Osteoblast (primary cell): ENCODE measurements around the gene ADGRE2. TPM values are rescaled to one million over a fixed set of nuclear protein-coding genes. Genes with fewer than 3 reads are reported as not detected.

ENCODE experiments used
- DNase-seq: peaks from one replicate; pipeline ENCODE4 v3.0.0; 2011; ENCODE audit warnings: low spot score, mixed read lengths; ENCODE audit not compliant: insufficient read length; ENCODE audit errors: missing footprints
- H2AFZ ChIP-seq: 2 replicates; pipeline ENCODE4 v1.6.0; 2011; ENCODE audit warnings: mild to moderate bottlenecking, low read length
- H3K27ac ChIP-seq: 2 replicates; pipeline ENCODE4 v1.5.1; 2011; ENCODE audit warnings: mild to moderate bottlenecking, low read depth, low read length, moderate library complexity
- H3K27me3 ChIP-seq: 2 replicates; pipeline ENCODE4 v1.6.0; 2012; ENCODE audit warnings: mild to moderate bottlenecking, control low read depth, inconsistent platforms, low read length, moderate library complexity; ENCODE audit not compliant: insufficient read depth
- H3K36me3 ChIP-seq: 2 replicates; pipeline ENCODE4 v1.5.1; 2011; ENCODE audit warnings: mild to moderate bottlenecking, low read length, control low read depth, moderate library complexity; ENCODE audit not compliant: insufficient read depth
- H3K4me1 ChIP-seq: 2 replicates; pipeline ENCODE4 v1.5.1; 2011; ENCODE audit warnings: mild to moderate bottlenecking, low read length, control low read depth, moderate library complexity; ENCODE audit not compliant: insufficient read depth
- H3K4me2 ChIP-seq: 2 replicates; pipeline ENCODE4 v1.6.0; 2011; ENCODE audit warnings: mild to moderate bottlenecking, low read length; ENCODE audit not compliant: insufficient read depth
- H3K4me3 ChIP-seq: fragments of 200-600 bp; sonication (generic); 3 replicates; pipeline ENCODE4 v1.5.1; 2012; ENCODE audit warnings: mild to moderate bottlenecking, low read length, inconsistent platforms; ENCODE audit not compliant: insufficient read depth
- H3K79me2 ChIP-seq: 2 replicates; pipeline ENCODE4 v1.6.0; 2012; ENCODE audit warnings: mild to moderate bottlenecking, low read length, control low read depth, inconsistent platforms; ENCODE audit not compliant: insufficient read depth
- H3K9me3 ChIP-seq: 2 replicates; pipeline ENCODE4 v1.5.1; 2011; ENCODE audit warnings: low read depth, low read length, control low read depth
- H4K20me1 ChIP-seq: 2 replicates; pipeline ENCODE4 v1.6.0; 2012; ENCODE audit warnings: mild to moderate bottlenecking, low read length, control low read depth; ENCODE audit not compliant: insufficient read depth
- CTCF ChIP-seq: IDR thresholded peaks from 2 replicates; pipeline ENCODE4 v1.5.1; 2011; ENCODE audit warnings: mild to moderate bottlenecking, low read depth, low read length, moderate library complexity; ENCODE audit errors: extremely low read depth
- total RNA-seq: library from RNA; depleted of rRNA; stranded (reverse); fragments of >200 nt; gene quantifications from 2 replicates; pipeline ENCODE4 v1.2.3, GENCODE V29; 2012

Gene ADGRE2
- total RNA-seq, 1 donor: 0.72 TPM

DNA sequence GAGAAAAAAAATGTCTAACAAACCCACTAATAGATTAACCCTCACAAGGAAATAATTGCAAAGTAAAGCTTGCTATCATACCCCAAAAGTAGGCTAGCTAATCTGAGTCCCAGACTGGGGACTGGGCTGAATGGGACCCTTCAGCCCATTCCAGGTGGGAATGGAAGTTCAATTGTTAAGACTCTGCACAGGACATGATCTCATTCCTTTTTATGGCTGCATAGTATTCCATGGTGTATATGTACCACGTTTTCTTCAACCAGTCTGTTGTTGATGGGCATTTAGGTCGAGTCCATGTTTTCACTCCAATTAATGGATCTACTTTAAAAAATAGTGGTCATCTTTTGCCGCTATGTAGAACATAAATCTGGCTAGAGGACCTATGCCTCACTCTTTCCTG lies 38.7 kb upstream of the ADGRE2 start:
- Histone ChIP-seq H3K9me3 (no peaks in the 10 kb centered on the region), H2AFZ (no peak overlapping the region), H3K4me3 (no peak overlapping the region), H4K20me1 (no peaks in the 10 kb centered on the region), H3K79me2 (no peaks in the 10 kb centered on the region), H3K4me2 (no peak overlapping the region), H3K27ac (no peak overlapping the region), H3K4me1 (no peaks in the 10 kb centered on the region), H3K36me3 (no peaks in the 10 kb centered on the region), H3K27me3 (no peaks in the 10 kb centered on the region)
- DNase-seq: no peak
- no peak for TF ChIP-seq CTCF

- Histone ChIP-seq H2AFZ (no peak overlapping the region), H3K4me2 (no peak overlapping the region), H3K27me3 (no peaks in the 10 kb centered on the region), H3K9me3 (no peaks in the 10 kb centered on the region), H3K4me1 (no peaks in the 10 kb centered on the region), H3K36me3 (no peaks in the 10 kb centered on the region), H4K20me1 (no peaks in the 10 kb centered on the region), H3K79me2 (no peaks in the 10 kb centered on the region), H3K4me3 (no peak overlapping the region), H3K27ac (no peak overlapping the region)
- no peak for TF ChIP-seq CTCF
- DNase-seq: no peak
These were observed 36.8 kb upstream of the ADGRE2 start for GRCh38 chr19:14814982-14815652.

GRCh38 chr19:14809272-14810057 lies 31.1 kb upstream of the ADGRE2 start:
- TF ChIP-seq CTCF: no peak
- H3K4me3 ChIP-seq: no peak overlapping the region
- H3K27me3 ChIP-seq: no peaks in the 10 kb centered on the region
- H3K79me2 ChIP-seq: no peaks in the 10 kb centered on the region
- no peaks in the 10 kb centered on the region for H3K36me3 ChIP-seq
- H4K20me1 ChIP-seq: no peaks in the 10 kb centered on the region
- H3K4me2 ChIP-seq: peak overlapping the region; percentile 19
- no peak for DNase-seq
- H3K27ac ChIP-seq: no peak overlapping the region
- no peaks in the 10 kb centered on the region for H3K9me3 ChIP-seq
- no peak overlapping the region for H2AFZ ChIP-seq
- H3K4me1 ChIP-seq: no peaks in the 10 kb centered on the region

DNA sequence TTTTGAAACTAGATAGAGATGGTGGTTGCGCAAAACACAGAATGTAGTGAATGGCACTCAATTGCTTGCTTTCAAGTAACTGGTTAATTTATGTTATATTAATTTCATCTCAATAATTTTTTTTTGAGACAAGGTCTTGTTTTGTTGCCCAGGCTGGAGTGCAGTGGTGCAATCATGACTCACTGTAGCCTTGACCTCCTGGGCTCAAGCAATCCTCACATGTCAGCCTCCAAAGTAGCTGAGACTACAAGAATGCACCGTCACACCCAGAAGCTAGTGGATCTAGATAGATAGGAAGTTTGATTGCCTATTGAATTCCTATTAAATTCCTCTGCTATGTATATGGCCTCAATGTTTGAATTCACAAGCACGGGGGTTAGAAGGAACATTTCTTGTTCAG lies 26.4 kb upstream of the ADGRE2 start:
- no peak for DNase-seq

More for the DNA sequence above, 26.4 kb upstream of the ADGRE2 start:
- Histone ChIP-seq H3K36me3 (no peaks in the 10 kb centered on the region), H3K9me3 (no peaks in the 10 kb centered on the region), H3K4me3 (no peak overlapping the region), H3K27ac (no peak overlapping the region), H3K4me2 (no peak overlapping the region), H2AFZ (no peak overlapping the region), H4K20me1 (no peaks in the 10 kb centered on the region), H3K79me2 (no peaks in the 10 kb centered on the region), H3K27me3 (no peaks in the 10 kb centered on the region), H3K4me1 (no peaks in the 10 kb centered on the region)
- TF ChIP-seq CTCF: no peak
